ENCODE results near the gene NR1H4.

The NR1H4 gene

GRCh38 chr12:100578923-100579322 is 105.3 kb downstream of the NR1H4 start:
- Histone ChIP-seq H3K79me2 (ENCODE audit: insufficient read depth, low read length) (no peaks in the 10 kb centered on the region), H3K27me3 (ENCODE audit: insufficient read depth, low read length) (no peaks in the 10 kb centered on the region), H3K27ac (ENCODE audit: low read depth, low read length, poor library complexity, severe bottlenecking) (no peak overlapping the region), H3K4me3 (ENCODE audit: low read depth, low read length, poor library complexity, severe bottlenecking) (no peak overlapping the region), H3K4me1 (ENCODE audit: insufficient read depth, low read length, severe bottlenecking) (peaks cover 6% of the 10 kb centered on the region), H4K20me1 (ENCODE audit: insufficient read depth, low read length) (no peaks in the 10 kb centered on the region), H3K9me3 (ENCODE audit: low read length) (no peaks in the 10 kb centered on the region), H2AFZ (ENCODE audit: low read length) (no peak overlapping the region), H3F3A (ENCODE audit: insufficient read depth, low read length) (no peaks in the 10 kb centered on the region), H3K9me2 (ENCODE audit: low read depth, low read length) (no peaks in the 10 kb centered on the region), H3K36me3 (ENCODE audit: insufficient read depth, low read length) (no peaks in the 10 kb centered on the region; the same call in 1 of the 2 replicates), H3K4me2 (ENCODE audit: low read length) (no peak overlapping the region), H3K9ac (ENCODE audit: low read length) (no peak overlapping the region)
- no peak for TF ChIP-seq CTCF (IDR thresholded peaks at IDR 0.05; ENCODE audit: low read length)
- no peak for TF ChIP-seq EZH2 (IDR thresholded peaks at IDR 0.05; ENCODE audit: borderline replicate concordance, low read length)

GRCh38 chr12:100579844-100580243 is 106.2 kb downstream of the NR1H4 start:
- no peak overlapping the region for H3K27ac ChIP-seq (ENCODE audit: low read depth, low read length, poor library complexity, severe bottlenecking)
- no peak overlapping the region for H2AFZ ChIP-seq (ENCODE audit: low read length)
- H4K20me1 ChIP-seq (ENCODE audit: insufficient read depth, low read length), result no peaks in the 10 kb centered on the region
- no peak for TF ChIP-seq CTCF (IDR thresholded peaks at IDR 0.05; ENCODE audit: low read length)
- H3K4me1 ChIP-seq (ENCODE audit: insufficient read depth, low read length, severe bottlenecking), result no peaks in the 10 kb centered on the region
- H3K36me3 ChIP-seq (ENCODE audit: insufficient read depth, low read length), result no peaks in the 10 kb centered on the region; the same call in 1 of the 2 replicates
- H3K9me2 ChIP-seq (ENCODE audit: low read depth, low read length), result no peaks in the 10 kb centered on the region
- no peaks in the 10 kb centered on the region for H3K27me3 ChIP-seq (ENCODE audit: insufficient read depth, low read length)
- no peaks in the 10 kb centered on the region for H3F3A ChIP-seq (ENCODE audit: insufficient read depth, low read length)
- H3K9ac ChIP-seq (ENCODE audit: low read length), result no peak overlapping the region
- H3K79me2 ChIP-seq (ENCODE audit: insufficient read depth, low read length), result no peaks in the 10 kb centered on the region
- H3K4me2 ChIP-seq (ENCODE audit: low read length), result no peak overlapping the region
- no peak overlapping the region for H3K4me3 ChIP-seq (ENCODE audit: low read depth, low read length, poor library complexity, severe bottlenecking)
- H3K9me3 ChIP-seq (ENCODE audit: low read length), result no peaks in the 10 kb centered on the region

GRCh38 chr12:100584256-100584655 is 110.6 kb downstream of the NR1H4 start:
- Histone ChIP-seq H3K4me1 (ENCODE audit: insufficient read depth, low read length, severe bottlenecking) (no peaks in the 10 kb centered on the region), H3K36me3 (ENCODE audit: insufficient read depth, low read length) (no peaks in the 10 kb centered on the region; the same call in 1 of the 2 replicates), H3K4me2 (ENCODE audit: low read length) (no peak overlapping the region), H3K79me2 (ENCODE audit: insufficient read depth, low read length) (no peaks in the 10 kb centered on the region), H3F3A (ENCODE audit: insufficient read depth, low read length) (no peaks in the 10 kb centered on the region), H3K9ac (ENCODE audit: low read length) (no peak overlapping the region), H3K9me3 (ENCODE audit: low read length) (no peaks in the 10 kb centered on the region), H3K9me2 (ENCODE audit: low read depth, low read length) (no peaks in the 10 kb centered on the region), H3K27me3 (ENCODE audit: insufficient read depth, low read length) (no peaks in the 10 kb centered on the region), H2AFZ (ENCODE audit: low read length) (no peak overlapping the region), H4K20me1 (ENCODE audit: insufficient read depth, low read length) (no peaks in the 10 kb centered on the region), H3K4me3 (ENCODE audit: low read depth, low read length, poor library complexity, severe bottlenecking) (no peak overlapping the region), H3K27ac (ENCODE audit: low read depth, low read length, poor library complexity, severe bottlenecking) (no peak overlapping the region)
- TF ChIP-seq EZH2 (IDR thresholded peaks at IDR 0.05; ENCODE audit: borderline replicate concordance, low read length) (no peak), CTCF (IDR thresholded peaks at IDR 0.05; ENCODE audit: low read length) (no peak)
